Measurements from ENCODE around the gene KCTD20. TPM values are rescaled to one million over a fixed set of nuclear protein-coding genes. Genes with fewer than 3 reads are reported as not detected.

Gene KCTD20
- total and polyA plus RNA-seq, 2 experiments from 2014 or later, result 27.4 to 56.3 TPM

- DNase-seq (ENCODE audit: low spot score), result no peak
- Histone ChIP-seq H3K36me3 (replicated peaks; ENCODE audit: insufficient read depth, low read depth) (no peaks in the 10 kb centered on the region), H3K4me1 (ENCODE audit: insufficient read depth) (no peaks in the 10 kb centered on the region), H3K4me2 (no peak overlapping the region), H3K4me3 (no peak overlapping the region), H4K20me1 (ENCODE audit: insufficient read depth, poor library complexity, severe bottlenecking) (no peaks in the 10 kb centered on the region), H3K9me2 (replicated peaks; ENCODE audit: insufficient read depth) (no peaks in the 10 kb centered on the region), H3K27me3 (no peaks in the 10 kb centered on the region), H3K79me2 (no peaks in the 10 kb centered on the region), H2AFZ (no peak overlapping the region), H3K27ac (no peak overlapping the region), H3K9me3 (ENCODE audit: low read depth) (no peaks in the 10 kb centered on the region)
- no peak for TF ChIP-seq CTCF (IDR thresholded peaks at IDR 0.05; ENCODE audit: poor library complexity)
- no peak for TF ChIP-seq EZH2 (IDR thresholded peaks at IDR 0.05; ENCODE audit: borderline replicate concordance)
- no peak for TF ChIP-seq EZH2phosphoT487 (IDR thresholded peaks at IDR 0.05; ENCODE audit: low read depth, severe bottlenecking, unreplicated experiment)
- WGBS (ENCODE audit: low lambda C conversion rate, missing lambda C conversion rate), result 46% methylated on average over 3 of the region's 3 CpGs
Measured at GRCh38 chr6:36418558-36418957, 24.2 kb upstream of the KCTD20 start.

GRCh38 chr6:36419310-36419709 lies 23.5 kb upstream of the KCTD20 start:
- Histone ChIP-seq H2AFZ (no peak overlapping the region), H3K4me1 (ENCODE audit: insufficient read depth) (no peaks in the 10 kb centered on the region), H4K20me1 (ENCODE audit: insufficient read depth, poor library complexity, severe bottlenecking) (no peaks in the 10 kb centered on the region), H3K9me2 (replicated peaks; ENCODE audit: insufficient read depth) (no peaks in the 10 kb centered on the region), H3K9me3 (ENCODE audit: low read depth) (no peaks in the 10 kb centered on the region), H3K27ac (no peak overlapping the region), H3K36me3 (replicated peaks; ENCODE audit: insufficient read depth, low read depth) (no peaks in the 10 kb centered on the region), H3K4me3 (no peak overlapping the region), H3K79me2 (no peaks in the 10 kb centered on the region), H3K4me2 (no peak overlapping the region), H3K27me3 (no peaks in the 10 kb centered on the region)
- TF ChIP-seq EZH2phosphoT487 (IDR thresholded peaks at IDR 0.05; ENCODE audit: low read depth, severe bottlenecking, unreplicated experiment) (no peak), CTCF (IDR thresholded peaks at IDR 0.05; ENCODE audit: poor library complexity) (no peak), EZH2 (IDR thresholded peaks at IDR 0.05; ENCODE audit: borderline replicate concordance) (no peak)
- no peak for DNase-seq (ENCODE audit: low spot score)
- 77% methylated on average over 1 of the region's 1 CpG for WGBS (ENCODE audit: low lambda C conversion rate, missing lambda C conversion rate)

- Histone ChIP-seq H3K27ac (peak overlapping the region; percentile 78), H3K4me1 (ENCODE audit: insufficient read depth) (no peaks in the 10 kb centered on the region), H2AFZ (peak overlapping the region; percentile 77), H4K20me1 (ENCODE audit: insufficient read depth, poor library complexity, severe bottlenecking) (no peaks in the 10 kb centered on the region), H3K9me2 (replicated peaks; ENCODE audit: insufficient read depth) (no peaks in the 10 kb centered on the region), H3K9me3 (ENCODE audit: low read depth) (no peaks in the 10 kb centered on the region), H3K36me3 (replicated peaks; ENCODE audit: insufficient read depth, low read depth) (no peaks in the 10 kb centered on the region), H3K27me3 (no peaks in the 10 kb centered on the region), H3K79me2 (no peaks in the 10 kb centered on the region), H3K4me3 (peak overlapping the region; percentile 2), H3K4me2 (peak overlapping the region; percentile 74)
- DNase-seq (ENCODE audit: low spot score), result no peak
- WGBS (ENCODE audit: low lambda C conversion rate, missing lambda C conversion rate), result 42% methylated on average over 4 of the region's 4 CpGs
- no peak for TF ChIP-seq EZH2phosphoT487 (IDR thresholded peaks at IDR 0.05; ENCODE audit: low read depth, severe bottlenecking, unreplicated experiment)
- TF ChIP-seq EZH2 (IDR thresholded peaks at IDR 0.05; ENCODE audit: borderline replicate concordance), result no peak
- no peak for TF ChIP-seq CTCF (IDR thresholded peaks at IDR 0.05; ENCODE audit: poor library complexity)
Measured at GRCh38 chr6:36422714-36423100, 20.1 kb upstream of the KCTD20 start.
